ENCODE measurements around the gene ATG5. TPM values are rescaled to one million over a fixed set of nuclear protein-coding genes. Genes with fewer than 3 reads are reported as not detected.

The ATG5 gene
- total RNA-seq, 2 donors from 2014 or later, result 29.5 to 31.4 TPM

- Mint-ChIP-seq H3K27ac (no peak overlapping the region), H3K36me3 (ENCODE audit: low read depth) (no peaks in the 10 kb centered on the region), H3K27me3 (ENCODE audit: insufficient read depth) (peaks cover 2% of the 10 kb centered on the region), H3K4me1 (peaks cover 7% of the 10 kb centered on the region), H3K4me3 (no peak overlapping the region), H3K9me3 (no peaks in the 10 kb centered on the region)
- no peak overlapping the region for H3K9ac ChIP-seq (ENCODE audit: extremely low read depth, low read length, poor library complexity, severe bottlenecking)
- H3K9me3 ChIP-seq (ENCODE audit: control insufficient read depth, low read length), result no peaks in the 10 kb centered on the region
- H3K27ac ChIP-seq (ENCODE audit: low read depth, low read length), result no peak overlapping the region
- peaks cover 8% of the 10 kb centered on the region for H3K4me1 ChIP-seq (ENCODE audit: control insufficient read depth, insufficient read depth, low read length)
- no peak overlapping the region for H3K4me3 ChIP-seq (ENCODE audit: low read length)
- no peak for TF ChIP-seq CTCF (conservative IDR thresholded peaks at IDR 0.05)
- H3K36me3 ChIP-seq (ENCODE audit: control insufficient read depth, insufficient read depth, low read length), result no peaks in the 10 kb centered on the region
- peak; percentile 40 for DNase-seq
- 87 to 96% methylated on average over 4 to 5 of the region's 5 CpGs for WGBS, 2 experiments (ENCODE audit: insufficient coverage in 1 of 2, insufficient read length in 1 of 2)
- no peaks in the 10 kb centered on the region for H3K27me3 ChIP-seq (ENCODE audit: control insufficient read depth, insufficient read depth, low read length, poor library complexity, severe bottlenecking)
Observed at GRCh38 chr6:106170030-106170791, 155.3 kb downstream of the ATG5 start.

- H3K27ac ChIP-seq (ENCODE audit: low read depth, low read length), result no peak overlapping the region
- WGBS, 2 experiments (ENCODE audit: insufficient coverage in 1 of 2, insufficient read length in 1 of 2), result 90% methylated on average over 3 to 4 of the region's 5 CpGs
- H3K4me1 ChIP-seq (ENCODE audit: control insufficient read depth, insufficient read depth, low read length), result peaks cover 8% of the 10 kb centered on the region
- Mint-ChIP-seq H3K9me3 (no peaks in the 10 kb centered on the region), H3K27me3 (ENCODE audit: insufficient read depth) (peaks cover 2% of the 10 kb centered on the region), H3K36me3 (ENCODE audit: low read depth) (no peaks in the 10 kb centered on the region), H3K4me1 (peaks cover 7% of the 10 kb centered on the region), H3K4me3 (no peak overlapping the region), H3K27ac (no peak overlapping the region)
- H3K27me3 ChIP-seq (ENCODE audit: control insufficient read depth, insufficient read depth, low read length, poor library complexity, severe bottlenecking), result no peaks in the 10 kb centered on the region
- TF ChIP-seq CTCF (conservative IDR thresholded peaks at IDR 0.05), result no peak
- H3K4me3 ChIP-seq (ENCODE audit: low read length), result no peak overlapping the region
- H3K36me3 ChIP-seq (ENCODE audit: control insufficient read depth, insufficient read depth, low read length), result no peaks in the 10 kb centered on the region
- no peaks in the 10 kb centered on the region for H3K9me3 ChIP-seq (ENCODE audit: control insufficient read depth, low read length)
- H3K9ac ChIP-seq (ENCODE audit: extremely low read depth, low read length, poor library complexity, severe bottlenecking), result no peak overlapping the region
- no peak for DNase-seq
Observed at GRCh38 chr6:106169517-106169916, 156.0 kb downstream of the ATG5 start.

GRCh38 chr6:106168097-106168888 is 157.3 kb downstream of the ATG5 start:
- no peaks in the 10 kb centered on the region for H3K27me3 ChIP-seq (ENCODE audit: control insufficient read depth, insufficient read depth, low read length, poor library complexity, severe bottlenecking)
- no peak overlapping the region for H3K27ac ChIP-seq (ENCODE audit: low read depth, low read length)
- 94% methylated on average over 7 to 15 of the region's 15 CpGs for WGBS, 2 experiments (ENCODE audit: insufficient coverage in 1 of 2, insufficient read length in 1 of 2)
- Mint-ChIP-seq H3K4me3 (no peak overlapping the region), H3K36me3 (ENCODE audit: low read depth) (no peaks in the 10 kb centered on the region), H3K9me3 (no peaks in the 10 kb centered on the region), H3K27ac (no peak overlapping the region), H3K4me1 (peaks cover 15% of the 10 kb centered on the region), H3K27me3 (ENCODE audit: insufficient read depth) (peaks cover 6% of the 10 kb centered on the region)
- H3K4me1 ChIP-seq (ENCODE audit: control insufficient read depth, insufficient read depth, low read length), result peaks cover 12% of the 10 kb centered on the region
- H3K9me3 ChIP-seq (ENCODE audit: control insufficient read depth, low read length), result no peaks in the 10 kb centered on the region
- H3K9ac ChIP-seq (ENCODE audit: extremely low read depth, low read length, poor library complexity, severe bottlenecking), result no peak overlapping the region
- TF ChIP-seq CTCF (conservative IDR thresholded peaks at IDR 0.05), result no peak
- DNase-seq, result no peak
- no peak overlapping the region for H3K4me3 ChIP-seq (ENCODE audit: low read length)
- no peaks in the 10 kb centered on the region for H3K36me3 ChIP-seq (ENCODE audit: control insufficient read depth, insufficient read depth, low read length)
